HepG2 (cell line): ENCODE measurements around the gene CBX2. TPM values are rescaled to one million over a fixed set of nuclear protein-coding genes. Genes with fewer than 3 reads are reported as not detected.

ENCODE experiments used
- BRD4 ChIP-seq: sonication (generic); formaldehyde crosslinking; IDR thresholded peaks from 2 replicates; pipeline ENCODE4 v1.4.0; 2020; ENCODE audit warnings: missing genetic modification reagents
- EP300 ChIP-seq, 3 experiments: sonication (generic) in 1 of 3; formaldehyde crosslinking in 1 of 3; IDR thresholded peaks; 2 replicates each; pipeline versions ENCODE4 v1.5.1 to v1.6.1; 2011 to 2020; ENCODE audit warnings: low read depth in 2 of 3, low read length in 2 of 3, borderline replicate concordance in 1 of 3, improper control_type of control experiment in 1 of 3, mild to moderate bottlenecking in 1 of 3, missing genetic modification reagents in 1 of 3, moderate library complexity in 1 of 3
- HMG20A ChIP-seq: IDR thresholded peaks from 2 replicates; pipeline ENCODE4 v1.6.1; 2016; ENCODE audit warnings: borderline replicate concordance
- HNRNPUL1 ChIP-seq: fragments of 200-400 bp; formaldehyde crosslinking; IDR thresholded peaks from 2 replicates; pipeline ENCODE4 v1.6.1; 2017; ENCODE audit warnings: low read depth, mild to moderate bottlenecking, low read length, moderate library complexity
- HOXA7 ChIP-seq: sonication (generic); formaldehyde crosslinking; IDR thresholded peaks from 2 replicates; pipeline ENCODE4 v1.8.1; 2022; ENCODE audit warnings: mild to moderate bottlenecking, missing genetic modification reagents, moderate library complexity
- IKZF4 ChIP-seq: sonication (generic); formaldehyde crosslinking; IDR thresholded peaks from 2 replicates; pipeline ENCODE4 v1.5.1; 2020; ENCODE audit warnings: borderline replicate concordance, mild to moderate bottlenecking, low read depth, missing genetic modification reagents; ENCODE audit errors: not compliant biosample characterization
- KMT2A ChIP-seq: sonication (generic); formaldehyde crosslinking; IDR thresholded peaks from 2 replicates; pipeline ENCODE4 v1.4.0; 2020; ENCODE audit warnings: missing genetic modification reagents
- THAP7 ChIP-seq: sonication (generic); formaldehyde crosslinking; IDR thresholded peaks from 2 replicates; pipeline ENCODE4 v1.8.1; 2023; ENCODE audit warnings: mild to moderate bottlenecking, missing genetic modification reagents
- ZFP36L1 ChIP-seq: sonication (generic); formaldehyde crosslinking; IDR thresholded peaks from 2 replicates; pipeline ENCODE4 v1.8.0; 2022; ENCODE audit warnings: mild to moderate bottlenecking, missing genetic modification reagents, moderate library complexity
- ZNF800 ChIP-seq: sonication (generic); formaldehyde crosslinking; IDR thresholded peaks from 2 replicates; pipeline ENCODE4 v1.4.0; 2020; ENCODE audit warnings: missing genetic modification reagents
- ZNF816 ChIP-seq: sonication (generic); formaldehyde crosslinking; IDR thresholded peaks from 2 replicates; pipeline ENCODE4 v1.8.0; 2022; ENCODE audit warnings: missing genetic modification reagents, mild to moderate bottlenecking, borderline replicate concordance
- polyA plus RNA-seq, 8 experiments: library from polyadenylated mRNA; depleted of rRNA in 3 of 8; stranded (reverse) in 7 of 8; unstranded in 1 of 8; fragments of >200 nt; fragmentation: Illumina TruSeq in 4 of 8; extraction: Trizol in 4 of 8; gene quantifications; 2 replicates each; pipeline versions ENCODE4 v1.2.1 to v1.2.3, GENCODE V29; 2011 to 2016; ENCODE audit warnings: low read depth in 4 of 8, missing spikeins in 1 of 8, mixed read lengths in 1 of 8; ENCODE audit not compliant: insufficient read depth in 1 of 8
- total RNA-seq, 5 experiments: library from RNA; depleted of rRNA; stranded (reverse); fragments of >200 nt; fragmentation: Illumina TruSeq; extraction: Trizol; gene quantifications; 2 replicates each; pipeline ENCODE4 v1.2.3, GENCODE V29; 2016; ENCODE audit warnings: low read depth in 1 of 5
- TF ChIP-seq, protein P1 (sequence below): sonication (generic); formaldehyde crosslinking; IDR thresholded peaks from 2 replicates; pipeline ENCODE4 v1.4.0; 2020; ENCODE audit warnings: missing genetic modification reagents
- TF ChIP-seq, protein P2 (sequence below): sonication (generic); formaldehyde crosslinking; IDR thresholded peaks from 2 replicates; pipeline ENCODE4 v1.8.1; 2023; ENCODE audit warnings: mild to moderate bottlenecking, moderate library complexity, missing genetic modification reagents
- TF ChIP-seq, protein P3 (sequence below): sonication (generic); formaldehyde crosslinking; IDR thresholded peaks from 2 replicates; pipeline ENCODE4 v1.9.0; 2022; ENCODE audit warnings: low read depth, missing genetic modification reagents

Gene CBX2
- total and polyA plus RNA-seq, 2 of the 13 experiments (the other 11 are each of a cell fraction or from before 2014, with no cell fraction given), result 14.5 to 31.1 TPM

GRCh38 chr17:79760197-79760906 lies 17.6 kb upstream of the CBX2 start (continued):
- TF ChIP-seq, protein P1, sequence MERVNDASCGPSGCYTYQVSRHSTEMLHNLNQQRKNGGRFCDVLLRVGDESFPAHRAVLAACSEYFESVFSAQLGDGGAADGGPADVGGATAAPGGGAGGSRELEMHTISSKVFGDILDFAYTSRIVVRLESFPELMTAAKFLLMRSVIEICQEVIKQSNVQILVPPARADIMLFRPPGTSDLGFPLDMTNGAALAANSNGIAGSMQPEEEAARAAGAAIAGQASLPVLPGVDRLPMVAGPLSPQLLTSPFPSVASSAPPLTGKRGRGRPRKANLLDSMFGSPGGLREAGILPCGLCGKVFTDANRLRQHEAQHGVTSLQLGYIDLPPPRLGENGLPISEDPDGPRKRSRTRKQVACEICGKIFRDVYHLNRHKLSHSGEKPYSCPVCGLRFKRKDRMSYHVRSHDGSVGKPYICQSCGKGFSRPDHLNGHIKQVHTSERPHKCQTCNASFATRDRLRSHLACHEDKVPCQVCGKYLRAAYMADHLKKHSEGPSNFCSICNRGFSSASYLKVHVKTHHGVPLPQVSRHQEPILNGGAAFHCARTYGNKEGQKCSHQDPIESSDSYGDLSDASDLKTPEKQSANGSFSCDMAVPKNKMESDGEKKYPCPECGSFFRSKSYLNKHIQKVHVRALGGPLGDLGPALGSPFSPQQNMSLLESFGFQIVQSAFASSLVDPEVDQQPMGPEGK, result peak; percentile 99
- TF ChIP-seq, protein P2, sequence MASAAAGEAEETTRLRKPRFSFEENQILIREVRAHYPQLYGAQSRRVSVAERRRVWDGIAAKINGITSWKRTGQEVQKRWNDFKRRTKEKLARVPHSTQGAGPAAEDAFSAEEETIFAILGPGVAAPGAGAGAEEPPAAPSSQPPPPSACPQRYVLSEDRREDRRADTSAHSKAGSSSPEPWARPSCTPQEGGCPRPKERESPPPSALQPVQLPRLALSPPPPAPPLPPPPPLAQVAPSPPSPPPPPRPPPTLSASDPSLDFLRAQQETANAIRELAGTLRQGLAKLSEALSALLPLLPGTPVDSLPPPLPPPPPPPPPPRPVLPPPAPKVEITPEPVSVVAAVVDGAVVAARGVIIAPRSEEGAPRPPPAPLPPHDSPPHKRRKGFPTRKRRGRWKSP, result peak; percentile 64; the same call in 1 of the 2 replicates
- TF ChIP-seq EP300 (IDR thresholded peaks at IDR 0.05; ENCODE audit: low read depth in 2 of 2, low read length in 2 of 2) (peak in 1 of 2 experiments; percentile 82; a peak in 3 of 4 replicates), EP300 (CRISPR knock-in tag; IDR thresholded peaks at IDR 0.05; ENCODE audit: borderline replicate concordance) (peak; percentile 65; the same call in 1 of the 2 replicates), THAP7 (CRISPR knock-in tag) (peak; percentile 94; the same call in 1 of the 2 replicates), BRD4 (CRISPR knock-in tag) (peak; percentile 85), IKZF4 (CRISPR knock-in tag) (no peak), HOXA7 (CRISPR knock-in tag) (no peak), ZFP36L1 (CRISPR knock-in tag) (peak; percentile 99), ZNF816 (no peak), ZNF800 (CRISPR knock-in tag) (peak; percentile 76; the same call in 1 of the 2 replicates), HMG20A (peak; percentile 67; the same call in 1 of the 2 replicates), KMT2A (no peak), HNRNPUL1 (no peak)
- TF ChIP-seq, protein P3, sequence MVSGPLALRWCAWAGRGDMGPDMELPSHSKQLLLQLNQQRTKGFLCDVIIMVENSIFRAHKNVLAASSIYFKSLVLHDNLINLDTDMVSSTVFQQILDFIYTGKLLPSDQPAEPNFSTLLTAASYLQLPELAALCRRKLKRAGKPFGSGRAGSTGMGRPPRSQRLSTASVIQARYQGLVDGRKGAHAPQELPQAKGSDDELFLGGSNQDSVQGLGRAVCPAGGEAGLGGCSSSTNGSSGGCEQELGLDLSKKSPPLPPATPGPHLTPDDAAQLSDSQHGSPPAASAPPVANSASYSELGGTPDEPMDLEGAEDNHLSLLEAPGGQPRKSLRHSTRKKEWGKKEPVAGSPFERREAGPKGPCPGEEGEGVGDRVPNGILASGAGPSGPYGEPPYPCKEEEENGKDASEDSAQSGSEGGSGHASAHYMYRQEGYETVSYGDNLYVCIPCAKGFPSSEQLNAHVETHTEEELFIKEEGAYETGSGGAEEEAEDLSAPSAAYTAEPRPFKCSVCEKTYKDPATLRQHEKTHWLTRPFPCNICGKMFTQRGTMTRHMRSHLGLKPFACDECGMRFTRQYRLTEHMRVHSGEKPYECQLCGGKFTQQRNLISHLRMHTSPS (CRISPR knock-in tag), result peak; percentile 99
